GM19395 (cell line): ENCODE results near the gene ZGPAT.

Source experiments
- ATAC-seq: cut with Tn5 transposase; IDR thresholded peaks from one replicate; pipeline ENCODE4 v1.9.1; 2021; ENCODE audit warnings: mild to moderate bottlenecking, moderate library complexity; ENCODE audit not compliant: unreplicated experiment

ZGPAT gene

GRCh38 chr20:63691711-63692435 lies 16.0 kb upstream of the ZGPAT start:
- ATAC-seq, result no peak

- ATAC-seq, result no peak
Measured at GRCh38 chr20:63692436-63693082, 15.3 kb upstream of the ZGPAT start.

- ATAC-seq, result no peak
Measured at GRCh38 chr20:63693083-63693732, 14.6 kb upstream of the ZGPAT start.

- ATAC-seq, result no peak
Measured at GRCh38 chr20:63693733-63694583, 13.9 kb upstream of the ZGPAT start.

- ATAC-seq, result no peak
Measured at GRCh38 chr20:63694584-63695423, 13.0 kb upstream of the ZGPAT start.

- no peak for ATAC-seq
Measured at GRCh38 chr20:63695424-63696305, 12.2 kb upstream of the ZGPAT start.

- ATAC-seq, result no peak
Measured at GRCh38 chr20:63696306-63696627, 11.6 kb upstream of the ZGPAT start.

GRCh38 chr20:63696628-63697356 lies 11.0 kb upstream of the ZGPAT start, which contains the start of gene TNFRSF6B:
TSS of gene TNFRSF6B (plus strand) at chr20:63696652. CDS start at chr20:63696768, 116 bp downstream.
- no peak for ATAC-seq

- ATAC-seq, result no peak
Measured at GRCh38 chr20:63697357-63697867, 10.4 kb upstream of the ZGPAT start.

- ATAC-seq, result no peak
Measured at GRCh38 chr20:63697868-63698545, 9.8 kb upstream of the ZGPAT start.

GRCh38 chr20:63698739-63699465 lies 8.9 kb upstream of the ZGPAT start:
- ATAC-seq, result no peak

- ATAC-seq, result no peak
Measured at GRCh38 chr20:63699466-63700198, 8.2 kb upstream of the ZGPAT start.

- ATAC-seq, result no peak
Measured at GRCh38 chr20:63700199-63701050, 7.4 kb upstream of the ZGPAT start.

GRCh38 chr20:63701051-63701328 lies 6.8 kb upstream of the ZGPAT start:
- no peak for ATAC-seq

GRCh38 chr20:63701329-63702035 lies 6.4 kb upstream of the ZGPAT start:
- no peak for ATAC-seq
